ENCODE data around the gene HYKK. TPM values are rescaled to one million over a fixed set of nuclear protein-coding genes. Genes with fewer than 3 reads are reported as not detected.

Gene HYKK
- polyA plus RNA-seq, 1 donor from 2014 or later = not detected

DNA sequence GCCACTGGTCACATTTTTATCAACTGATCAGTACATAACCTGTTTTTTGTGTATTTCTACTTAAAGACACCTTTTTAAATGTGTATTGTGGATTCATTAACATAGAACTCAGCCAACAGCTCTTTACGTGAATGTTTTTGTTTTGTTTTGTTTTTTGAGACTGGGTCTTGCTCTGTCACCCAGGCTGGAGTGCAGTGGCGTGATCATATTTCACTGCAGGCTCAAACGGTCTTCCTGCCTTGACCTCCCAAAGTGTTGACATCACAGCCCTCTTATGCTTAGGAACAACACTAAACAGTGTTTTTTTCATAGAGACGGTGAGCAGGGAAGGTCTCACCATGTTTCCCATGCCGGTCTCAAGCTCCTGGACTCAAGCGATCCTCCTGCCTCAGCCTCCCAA is 42.8 kb downstream of the HYKK start:
- Histone ChIP-seq H3K9me3 (ENCODE audit: low read length) (no peaks in the 10 kb centered on the region), H3K36me3 (ENCODE audit: insufficient read depth, low read length) (peaks cover 5% of the 10 kb centered on the region), H3K27me3 (ENCODE audit: insufficient read depth, low read depth, low read length) (no peaks in the 10 kb centered on the region), H3K27ac (ENCODE audit: low read length) (no peak overlapping the region), H2AFZ (ENCODE audit: low read depth, low read length) (no peak overlapping the region), H3F3A (ENCODE audit: insufficient read depth, low read length, poor library complexity, severe bottlenecking) (no peaks in the 10 kb centered on the region), H3K9ac (ENCODE audit: low read length) (no peak overlapping the region), H3K4me2 (ENCODE audit: low read length) (no peak overlapping the region), H3K4me3 (ENCODE audit: low read length) (no peak overlapping the region), H3K79me2 (replicated peaks; ENCODE audit: insufficient read depth, low read length) (no peaks in the 10 kb centered on the region), H3K9me2 (ENCODE audit: insufficient read depth, low read length) (no peaks in the 10 kb centered on the region), H4K20me1 (ENCODE audit: insufficient read depth) (no peaks in the 10 kb centered on the region)
- TF ChIP-seq SMC3 (conservative IDR thresholded peaks at IDR 0.05; ENCODE audit: poor library complexity) (no peak), POLR2AphosphoS5 (IDR thresholded peaks at IDR 0.05) (no peak), EZH2 (IDR thresholded peaks at IDR 0.05; ENCODE audit: borderline replicate concordance, insufficient read depth, low read length, poor library complexity, severe bottlenecking) (no peak), RAD21 (conservative IDR thresholded peaks at IDR 0.05) (no peak), MXI1 (conservative IDR thresholded peaks at IDR 0.05; ENCODE audit: poor library complexity, severe bottlenecking) (no peak)

DNA sequence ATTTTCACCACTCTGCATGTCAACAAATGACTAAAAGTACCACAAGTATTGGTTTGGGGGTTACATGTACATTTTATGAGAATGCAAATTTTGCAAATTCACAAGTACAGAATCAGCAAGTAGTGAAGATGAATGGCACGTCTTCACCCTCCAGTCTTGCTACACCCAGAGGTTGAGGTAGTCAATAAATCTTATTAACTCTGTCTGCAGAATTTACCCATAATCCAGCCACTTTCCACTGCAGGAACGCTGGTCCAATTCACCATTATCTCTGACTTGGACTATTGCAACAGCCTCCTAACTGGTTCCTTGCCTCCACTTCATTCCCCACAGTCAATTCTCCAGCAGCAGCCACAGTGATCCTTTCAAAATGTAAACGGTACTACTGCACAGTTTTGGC is 43.4 kb downstream of the HYKK start:
- Histone ChIP-seq H3K4me3 (ENCODE audit: low read length) (no peak overlapping the region), H3K9ac (ENCODE audit: low read length) (no peak overlapping the region), H2AFZ (ENCODE audit: low read depth, low read length) (no peak overlapping the region), H4K20me1 (ENCODE audit: insufficient read depth) (no peaks in the 10 kb centered on the region), H3K79me2 (replicated peaks; ENCODE audit: insufficient read depth, low read length) (no peaks in the 10 kb centered on the region), H3F3A (ENCODE audit: insufficient read depth, low read length, poor library complexity, severe bottlenecking) (no peaks in the 10 kb centered on the region), H3K36me3 (ENCODE audit: insufficient read depth, low read length) (no peaks in the 10 kb centered on the region), H3K9me2 (ENCODE audit: insufficient read depth, low read length) (no peaks in the 10 kb centered on the region), H3K4me2 (ENCODE audit: low read length) (no peak overlapping the region), H3K27me3 (ENCODE audit: insufficient read depth, low read depth, low read length) (no peaks in the 10 kb centered on the region), H3K27ac (ENCODE audit: low read length) (no peak overlapping the region), H3K9me3 (ENCODE audit: low read length) (no peaks in the 10 kb centered on the region)
- TF ChIP-seq SMC3 (conservative IDR thresholded peaks at IDR 0.05; ENCODE audit: poor library complexity) (no peak), MXI1 (conservative IDR thresholded peaks at IDR 0.05; ENCODE audit: poor library complexity, severe bottlenecking) (no peak), EP300 (conservative IDR thresholded peaks at IDR 0.05; ENCODE audit: poor library complexity, severe bottlenecking) (no peak), POLR2AphosphoS5 (IDR thresholded peaks at IDR 0.05) (no peak), RAD21 (conservative IDR thresholded peaks at IDR 0.05) (no peak), EZH2 (IDR thresholded peaks at IDR 0.05; ENCODE audit: borderline replicate concordance, insufficient read depth, low read length, poor library complexity, severe bottlenecking) (no peak), TAF1 (IDR thresholded peaks at IDR 0.05; ENCODE audit: low read depth) (no peak)
- TF ChIP-seq, protein P1, sequence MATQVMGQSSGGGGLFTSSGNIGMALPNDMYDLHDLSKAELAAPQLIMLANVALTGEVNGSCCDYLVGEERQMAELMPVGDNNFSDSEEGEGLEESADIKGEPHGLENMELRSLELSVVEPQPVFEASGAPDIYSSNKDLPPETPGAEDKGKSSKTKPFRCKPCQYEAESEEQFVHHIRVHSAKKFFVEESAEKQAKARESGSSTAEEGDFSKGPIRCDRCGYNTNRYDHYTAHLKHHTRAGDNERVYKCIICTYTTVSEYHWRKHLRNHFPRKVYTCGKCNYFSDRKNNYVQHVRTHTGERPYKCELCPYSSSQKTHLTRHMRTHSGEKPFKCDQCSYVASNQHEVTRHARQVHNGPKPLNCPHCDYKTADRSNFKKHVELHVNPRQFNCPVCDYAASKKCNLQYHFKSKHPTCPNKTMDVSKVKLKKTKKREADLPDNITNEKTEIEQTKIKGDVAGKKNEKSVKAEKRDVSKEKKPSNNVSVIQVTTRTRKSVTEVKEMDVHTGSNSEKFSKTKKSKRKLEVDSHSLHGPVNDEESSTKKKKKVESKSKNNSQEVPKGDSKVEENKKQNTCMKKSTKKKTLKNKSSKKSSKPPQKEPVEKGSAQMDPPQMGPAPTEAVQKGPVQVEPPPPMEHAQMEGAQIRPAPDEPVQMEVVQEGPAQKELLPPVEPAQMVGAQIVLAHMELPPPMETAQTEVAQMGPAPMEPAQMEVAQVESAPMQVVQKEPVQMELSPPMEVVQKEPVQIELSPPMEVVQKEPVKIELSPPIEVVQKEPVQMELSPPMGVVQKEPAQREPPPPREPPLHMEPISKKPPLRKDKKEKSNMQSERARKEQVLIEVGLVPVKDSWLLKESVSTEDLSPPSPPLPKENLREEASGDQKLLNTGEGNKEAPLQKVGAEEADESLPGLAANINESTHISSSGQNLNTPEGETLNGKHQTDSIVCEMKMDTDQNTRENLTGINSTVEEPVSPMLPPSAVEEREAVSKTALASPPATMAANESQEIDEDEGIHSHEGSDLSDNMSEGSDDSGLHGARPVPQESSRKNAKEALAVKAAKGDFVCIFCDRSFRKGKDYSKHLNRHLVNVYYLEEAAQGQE (IDR thresholded peaks at IDR 0.05; ENCODE audit: borderline replicate concordance) = no peak
- TF ChIP-seq, protein P2, sequence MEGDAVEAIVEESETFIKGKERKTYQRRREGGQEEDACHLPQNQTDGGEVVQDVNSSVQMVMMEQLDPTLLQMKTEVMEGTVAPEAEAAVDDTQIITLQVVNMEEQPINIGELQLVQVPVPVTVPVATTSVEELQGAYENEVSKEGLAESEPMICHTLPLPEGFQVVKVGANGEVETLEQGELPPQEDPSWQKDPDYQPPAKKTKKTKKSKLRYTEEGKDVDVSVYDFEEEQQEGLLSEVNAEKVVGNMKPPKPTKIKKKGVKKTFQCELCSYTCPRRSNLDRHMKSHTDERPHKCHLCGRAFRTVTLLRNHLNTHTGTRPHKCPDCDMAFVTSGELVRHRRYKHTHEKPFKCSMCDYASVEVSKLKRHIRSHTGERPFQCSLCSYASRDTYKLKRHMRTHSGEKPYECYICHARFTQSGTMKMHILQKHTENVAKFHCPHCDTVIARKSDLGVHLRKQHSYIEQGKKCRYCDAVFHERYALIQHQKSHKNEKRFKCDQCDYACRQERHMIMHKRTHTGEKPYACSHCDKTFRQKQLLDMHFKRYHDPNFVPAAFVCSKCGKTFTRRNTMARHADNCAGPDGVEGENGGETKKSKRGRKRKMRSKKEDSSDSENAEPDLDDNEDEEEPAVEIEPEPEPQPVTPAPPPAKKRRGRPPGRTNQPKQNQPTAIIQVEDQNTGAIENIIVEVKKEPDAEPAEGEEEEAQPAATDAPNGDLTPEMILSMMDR (IDR thresholded peaks at IDR 0.05; ENCODE audit: poor library complexity, severe bottlenecking) = no peak

Data from neural cell (in vitro differentiated cells).